Sigmoid colon (tissue), 7 donors: ENCODE measurements around the gene CPM. TPM values are rescaled to one million over a fixed set of nuclear protein-coding genes. Genes with fewer than 3 reads are reported as not detected.
"Not testable (repeated sequence)": the region's sequence is repeated elsewhere in the genome, so short reads cannot be mapped to it uniquely, and the experiment has no call there.

Experiments
- DNase-seq: peaks from one replicate; pipeline ENCODE4 v3.0.0-alpha.2; 2019
- H3K27ac ChIP-seq, 4 donors: fragments of 200-600 bp; sonication (generic); one replicate each; pipeline ENCODE4 v1.5.1; 2016 to 2019; ENCODE audit warnings: mild to moderate bottlenecking in 1 of 4
- H3K27me3 ChIP-seq, 3 donors: fragments of 200-600 bp; sonication (generic); one replicate each; pipeline ENCODE4 v1.5.1; 2019; ENCODE audit warnings: mild to moderate bottlenecking in 1 of 3
- H3K36me3 ChIP-seq, 4 donors: fragments of 200-600 bp; sonication (generic); one replicate each; pipeline ENCODE4 v1.5.1; 2016 to 2019
- H3K4me1 ChIP-seq, 4 donors: fragments of 200-600 bp; sonication (generic); one replicate each; pipeline ENCODE4 v1.5.1; 2017 to 2019
- H3K4me3 ChIP-seq, 4 donors: fragments of 200-600 bp; sonication (generic); one replicate each; pipeline ENCODE4 v1.5.1; 2017 to 2019; ENCODE audit warnings: mild to moderate bottlenecking in 2 of 4, moderate library complexity in 1 of 4
- H3K9me3 ChIP-seq, 4 donors: fragments of 200-600 bp in 3 of 4; sonication (generic) in 3 of 4; one replicate each; pipeline versions ENCODE4 v1.5.1 to v1.6.1; 2013 to 2019
- EP300 ChIP-seq, 4 donors: sonication (generic); formaldehyde crosslinking; IDR thresholded peaks; one replicate each; pipeline ENCODE4 v1.6.1; 2017; ENCODE audit warnings: antibody characterized with exemption in 4 of 4
- POLR2A ChIP-seq, 2 donors: fragments of 450-650 bp; IDR thresholded peaks; one replicate each; pipeline ENCODE4 v1.6.1; 2016; ENCODE audit warnings: antibody characterized with exemption in 2 of 2, mild to moderate bottlenecking in 2 of 2, moderate library complexity in 2 of 2
- POLR2AphosphoS5 ChIP-seq, 4 donors: sonication (generic); formaldehyde crosslinking; IDR thresholded peaks; one replicate each; pipeline ENCODE4 v1.6.1; 2017; ENCODE audit warnings: antibody characterized with exemption in 4 of 4
- WGBS, 2 donors: extraction: QIAGEN DNeasy Blood & Tissue Kit; methylation state at CpG; one replicate each; pipeline ENCODE4 v1.1.7; 2013; 5-methylcytosine and 5-hydroxymethylcytosine counted together
- intact Hi-C: fragments of 100-400 bp; cut with DNase I; formaldehyde crosslinking; loops from one replicate; pipeline ENCODE4 v1.15.1; 2023
- polyA plus RNA-seq, 3 donors: library from polyadenylated mRNA; stranded (reverse); fragments of 200-250 nt; gene quantifications; one replicate each; pipeline ENCODE4 v1.2.3, GENCODE V29; 2013
- total RNA-seq, 4 donors: library from RNA; depleted of rRNA; stranded (reverse); fragments of >200 nt; gene quantifications; one replicate each; pipeline ENCODE4 v1.1.0, GENCODE V29; 2016
- TF ChIP-seq, protein P1 (sequence below), 4 experiments: fragments of 450-650 bp in 3 of 4; fragments of 200-600 bp in 1 of 4; IDR thresholded peaks; one replicate each; pipeline ENCODE4 v1.5.1; 2016 to 2019; ENCODE audit warnings: antibody characterized with exemption in 4 of 4, mild to moderate bottlenecking in 3 of 4, moderate library complexity in 2 of 4
- donor health status: healthy with polysubstance abuse.
- donor health status: Bipolar disorder and iron deficiency.
- donor health status: healthy.

CPM gene
- total and polyA plus RNA-seq, 7 donors, result 15.3 to 81.0 (median 36.5) TPM

DNA sequence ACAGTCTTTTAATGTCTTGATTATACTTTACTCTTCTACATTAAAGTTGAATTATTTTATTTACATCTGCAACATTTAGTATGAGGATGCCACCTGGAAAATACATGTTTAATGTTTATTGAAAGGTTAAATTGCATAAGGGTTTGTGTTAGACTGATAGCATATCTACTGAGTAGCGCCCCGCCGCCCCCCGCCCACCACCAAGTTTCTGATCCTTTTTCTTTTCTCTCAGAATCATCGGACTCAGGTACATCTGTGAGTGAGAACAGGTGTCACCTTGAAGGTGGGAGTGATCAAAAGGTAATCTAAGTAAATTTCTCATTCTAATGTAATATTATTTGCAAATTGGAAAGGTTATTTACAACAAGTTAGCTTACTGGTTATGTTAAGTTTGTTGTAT, 108.8 kb downstream of the CPM start:
- 85 to 98% methylated on average over 5 of the region's 5 CpGs for WGBS, 2 donors
- peaks cover 31 to 99% (median 46%) of the 10 kb centered on the region in 4 donors for H3K36me3 ChIP-seq

DNA sequence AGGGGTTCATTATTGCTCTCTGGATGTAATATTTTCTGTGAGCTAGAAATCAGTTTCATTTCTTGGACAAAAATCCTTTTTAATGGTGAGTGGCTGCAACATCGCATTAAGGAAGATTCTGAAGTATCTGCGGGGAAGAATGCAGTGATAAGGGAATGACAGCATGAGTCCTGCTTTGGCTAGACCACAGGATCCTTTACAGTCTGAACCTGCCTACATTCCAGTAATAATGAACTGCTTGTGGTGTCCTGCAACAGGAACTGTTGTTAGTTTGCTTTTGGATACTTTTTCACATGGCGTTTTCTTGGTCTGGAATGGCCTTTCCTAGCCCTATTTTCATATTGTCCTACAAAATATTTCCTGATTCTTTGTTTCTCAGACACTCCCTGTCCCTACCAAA, 109.3 kb downstream of the CPM start:
- H3K9me3 ChIP-seq, result no peaks in the 10 kb centered on the region
- TF ChIP-seq, protein P1, sequence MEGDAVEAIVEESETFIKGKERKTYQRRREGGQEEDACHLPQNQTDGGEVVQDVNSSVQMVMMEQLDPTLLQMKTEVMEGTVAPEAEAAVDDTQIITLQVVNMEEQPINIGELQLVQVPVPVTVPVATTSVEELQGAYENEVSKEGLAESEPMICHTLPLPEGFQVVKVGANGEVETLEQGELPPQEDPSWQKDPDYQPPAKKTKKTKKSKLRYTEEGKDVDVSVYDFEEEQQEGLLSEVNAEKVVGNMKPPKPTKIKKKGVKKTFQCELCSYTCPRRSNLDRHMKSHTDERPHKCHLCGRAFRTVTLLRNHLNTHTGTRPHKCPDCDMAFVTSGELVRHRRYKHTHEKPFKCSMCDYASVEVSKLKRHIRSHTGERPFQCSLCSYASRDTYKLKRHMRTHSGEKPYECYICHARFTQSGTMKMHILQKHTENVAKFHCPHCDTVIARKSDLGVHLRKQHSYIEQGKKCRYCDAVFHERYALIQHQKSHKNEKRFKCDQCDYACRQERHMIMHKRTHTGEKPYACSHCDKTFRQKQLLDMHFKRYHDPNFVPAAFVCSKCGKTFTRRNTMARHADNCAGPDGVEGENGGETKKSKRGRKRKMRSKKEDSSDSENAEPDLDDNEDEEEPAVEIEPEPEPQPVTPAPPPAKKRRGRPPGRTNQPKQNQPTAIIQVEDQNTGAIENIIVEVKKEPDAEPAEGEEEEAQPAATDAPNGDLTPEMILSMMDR (IDR thresholded peaks at IDR 0.05), result no peak
- no peak for TF ChIP-seq POLR2AphosphoS5 (IDR thresholded peaks at IDR 0.05)
- no peak for TF ChIP-seq EP300 (IDR thresholded peaks at IDR 0.05)
- no peak for TF ChIP-seq POLR2A (IDR thresholded peaks at IDR 0.05)
- H3K4me1 ChIP-seq, result no peaks in the 10 kb centered on the region
- intact Hi-C loops, result no loop called here
- no peak overlapping the region for H3K4me3 ChIP-seq
- no peak for DNase-seq
- peaks cover 31 to 99% (median 46%) of the 10 kb centered on the region in 4 donors for H3K36me3 ChIP-seq
- H3K27me3 ChIP-seq, result no peaks in the 10 kb centered on the region
- WGBS, 2 donors, result 94 to 97% methylated on average over 3 of the region's 3 CpGs
- H3K27ac ChIP-seq, result no peak overlapping the region

More for the DNA sequence above, 108.8 kb downstream of the CPM start:
- Histone ChIP-seq H3K4me1 (no peaks in the 10 kb centered on the region), H3K9me3 (no peaks in the 10 kb centered on the region), H3K27me3 (no peaks in the 10 kb centered on the region), H3K27ac (no peak overlapping the region), H3K4me3 (no peak overlapping the region)
- TF ChIP-seq, protein P1 (IDR thresholded peaks at IDR 0.05), result no peak
- no peak for TF ChIP-seq POLR2A (IDR thresholded peaks at IDR 0.05)
- TF ChIP-seq EP300 (IDR thresholded peaks at IDR 0.05), result no peak
- no peak for TF ChIP-seq POLR2AphosphoS5 (IDR thresholded peaks at IDR 0.05)
- DNase-seq, result no peak
- intact Hi-C loops, result no loop called here

DNA sequence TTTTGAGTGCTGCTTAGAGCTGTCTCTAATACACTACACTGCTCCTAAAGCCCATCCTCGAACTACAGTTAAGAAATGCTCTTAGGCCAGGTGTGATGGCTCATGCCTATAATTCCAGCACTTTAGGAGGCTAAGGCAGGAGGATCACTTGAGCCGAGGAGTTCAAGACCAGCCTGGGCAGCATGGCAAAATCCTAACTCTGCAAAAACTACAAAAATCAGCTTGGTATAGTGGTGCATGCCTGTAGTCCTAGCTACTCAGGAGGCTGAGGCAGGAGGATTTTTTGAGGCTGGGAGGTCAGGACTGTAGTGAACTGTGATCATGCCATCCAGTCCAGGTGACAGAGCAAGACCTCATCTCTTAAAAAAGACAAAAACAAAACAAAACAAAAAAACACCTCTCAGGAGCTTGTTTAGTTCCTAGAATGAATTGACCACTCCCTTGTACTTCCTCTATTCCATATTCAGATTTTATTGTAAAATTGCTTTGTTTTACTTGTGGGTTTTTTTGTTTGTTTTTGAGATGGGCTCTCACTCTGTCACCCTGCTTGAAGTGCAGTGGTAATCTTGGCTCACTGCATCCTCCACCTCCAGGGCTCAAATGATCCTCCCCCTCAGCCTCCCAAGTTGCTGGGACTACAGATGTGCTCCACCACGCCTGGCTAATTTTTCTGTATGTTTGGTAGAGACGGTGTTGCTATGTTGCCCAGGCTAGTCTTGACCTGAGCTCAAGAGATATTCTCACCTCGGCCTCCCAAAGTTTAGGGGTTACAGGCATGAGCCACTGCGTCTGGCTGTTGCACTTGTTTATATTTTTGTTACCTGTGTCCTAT, 111.4 kb downstream of the CPM start:
- Histone ChIP-seq H3K36me3 (peaks cover 31 to 99% (median 53%) of the 10 kb centered on the region in 4 donors), H3K4me1 (no peaks in the 10 kb centered on the region), H3K27ac (no peak overlapping the region), H3K9me3 (no peaks in the 10 kb centered on the region), H3K4me3 (no peak overlapping the region), H3K27me3 (no peaks in the 10 kb centered on the region)
- intact Hi-C loops, result no loop called here
- DNase-seq, result no peak
- WGBS, 2 donors, result 91 to 92% methylated on average over 6 of the region's 6 CpGs
- TF ChIP-seq POLR2AphosphoS5 (IDR thresholded peaks at IDR 0.05), result no peak
- TF ChIP-seq, protein P1 (IDR thresholded peaks at IDR 0.05), result no peak
- no peak for TF ChIP-seq EP300 (IDR thresholded peaks at IDR 0.05)
- TF ChIP-seq POLR2A (IDR thresholded peaks at IDR 0.05), result no peak

DNA sequence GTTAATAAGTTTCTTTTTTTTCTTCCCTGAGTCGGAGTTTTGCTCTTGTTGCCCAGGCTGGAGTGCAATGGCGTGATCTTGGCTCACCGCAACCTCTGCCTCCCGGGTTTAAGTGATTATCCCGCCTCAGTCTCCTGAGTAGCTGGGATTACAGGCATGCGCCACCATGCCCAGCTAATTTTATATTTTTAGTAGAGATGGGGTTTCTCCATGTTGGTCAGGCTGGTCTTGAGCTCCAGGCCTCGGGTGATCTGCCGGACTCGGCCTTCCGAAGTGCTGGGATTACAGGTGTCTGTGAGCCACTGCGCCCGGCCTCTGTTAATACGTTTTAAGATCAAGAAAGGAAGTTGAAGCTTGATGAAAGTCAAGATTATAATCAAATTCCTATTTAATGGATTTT, 113.5 kb downstream of the CPM start:
- H3K27me3 ChIP-seq, H3K4me3 ChIP-seq, H3K9me3 ChIP-seq, H3K27ac ChIP-seq, DNase-seq, intact Hi-C loops: not testable (repeated sequence)
- WGBS, 2 donors, result 94 to 96% methylated on average over 13 of the region's 13 CpGs
- Histone ChIP-seq H3K36me3 (peaks cover 18 to 97% (median 42%) of the 10 kb centered on the region in 4 donors), H3K4me1 (peaks cover 0 to 12% (median 6%) of the 10 kb centered on the region in 4 donors)

DNA sequence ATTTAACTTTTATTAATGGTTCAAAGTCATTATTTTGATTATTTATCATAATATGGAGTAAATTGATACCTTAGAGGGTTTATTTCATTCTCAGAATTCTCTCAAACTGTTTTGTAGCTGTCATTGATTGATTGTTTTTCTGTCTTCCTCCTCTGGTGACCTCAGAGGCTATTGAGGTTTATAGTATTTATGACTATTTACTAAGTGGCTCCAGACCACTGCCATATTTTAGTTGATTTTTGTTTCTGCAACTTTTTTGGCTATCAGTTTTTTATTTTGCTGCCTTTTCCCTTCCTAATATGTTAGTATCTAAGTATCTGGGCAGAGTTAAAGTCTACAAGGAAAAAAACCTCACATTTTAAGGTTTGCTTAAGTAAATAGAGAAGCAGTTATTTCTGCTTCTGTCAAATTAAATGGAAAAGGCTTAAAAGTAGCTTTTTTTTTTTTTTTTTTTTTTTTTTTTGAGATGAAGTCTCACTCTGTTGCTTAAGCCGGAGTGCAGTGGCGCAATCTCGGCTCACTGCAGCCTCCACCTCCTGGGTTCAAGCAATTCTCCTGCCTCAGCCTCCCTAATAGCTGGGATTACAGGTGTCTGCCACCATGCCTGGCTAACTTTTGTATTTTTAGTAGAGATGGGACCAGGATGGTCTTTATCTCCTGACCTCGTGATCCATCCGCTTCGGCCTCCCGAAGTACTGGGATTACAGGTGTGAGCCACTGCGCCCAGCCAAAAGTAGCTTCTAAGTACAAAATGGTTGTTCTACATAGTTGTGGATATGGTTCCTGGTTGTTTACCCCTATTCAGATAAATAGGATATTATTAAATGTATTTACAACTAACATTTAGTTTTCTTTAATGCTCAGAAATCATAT, 116.8 kb downstream of the CPM start:
- H3K27ac ChIP-seq, result no peak overlapping the region
- TF ChIP-seq POLR2AphosphoS5 (IDR thresholded peaks at IDR 0.05) (no peak), POLR2A (IDR thresholded peaks at IDR 0.05) (no peak), EP300 (IDR thresholded peaks at IDR 0.05) (no peak)
- TF ChIP-seq, protein P1 (IDR thresholded peaks at IDR 0.05), result no peak
- H3K4me1 ChIP-seq, result peaks cover 0 to 34% (median 20%) of the 10 kb centered on the region in 4 donors
- no peak overlapping the region for H3K4me3 ChIP-seq
- intact Hi-C loops, result no loop called here
- peaks cover 3 to 93% (median 36%) of the 10 kb centered on the region in 4 donors for H3K36me3 ChIP-seq
- no peaks in the 10 kb centered on the region for H3K9me3 ChIP-seq
- whole genome bisulfite sequencing, 2 donors, result 95 to 97% methylated on average over 8 of the region's 8 CpGs
- H3K27me3 ChIP-seq, result no peaks in the 10 kb centered on the region
- no peak for DNase-seq
